ENCODE results near the gene ABCC6. TPM values are rescaled to one million over a fixed set of nuclear protein-coding genes. Genes with fewer than 3 reads are reported as not detected.

ABCC6 gene
- total and polyA plus RNA-seq, 10 of the 15 experiments (the other 5 are each of a cell fraction or from before 2014, with no cell fraction given) = 0.05 to 0.13 (median 0.06) TPM; not detected in 5

DNA sequence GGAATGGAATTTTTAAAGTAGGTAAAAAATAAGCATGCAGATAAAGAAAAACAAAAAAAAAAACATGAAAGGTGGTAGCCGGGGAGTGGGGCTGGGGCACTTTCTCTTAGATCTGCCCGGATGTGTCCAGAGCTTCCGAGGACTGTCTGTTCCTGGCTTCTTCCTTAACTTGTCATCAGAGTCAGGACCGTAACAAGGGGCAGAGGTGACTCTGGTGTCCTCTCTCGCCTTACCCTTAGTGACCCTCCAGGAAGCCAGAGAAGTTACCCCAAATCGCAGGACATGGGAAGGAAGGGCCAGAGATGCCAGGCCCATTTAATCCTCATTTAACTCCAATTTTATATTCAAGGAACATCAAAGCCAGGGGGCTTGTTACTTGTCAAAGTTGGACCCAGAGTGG lies 115.5 kb downstream of the ABCC6 start:
- no TSS peak for BruUV-seq (replicated peaks)
- H3K27me3 ChIP-seq (replicated peaks in 1 of 2; ENCODE audit: control insufficient read depth in 2 of 2, insufficient read depth in 2 of 2, low read length in 1 of 2) = no peaks in the 10 kb centered on the region
- H3K36me3 ChIP-seq (ENCODE audit: control insufficient read depth in 2 of 2, insufficient read depth in 2 of 2, low read length in 1 of 2) = peaks cover 22 to 33% of the 10 kb centered on the region in 2 experiments
- no peak for DNase-seq (ENCODE audit: low read depth, low spot score)
- in situ Hi-C loops (cut with MboI) (no loop called here), intact Hi-C loops (cut with micrococcal nuclease; ENCODE audit: unreplicated experiment) (no loop called here)
- SMC1A ChIA-PET (ENCODE audit: uncharacterized antibody, unreplicated experiment) = no interaction called here
- H3K27ac ChIP-seq (ENCODE audit: control insufficient read depth, insufficient read depth) = no peak overlapping the region
- H3K9me3 ChIP-seq (replicated peaks; ENCODE audit: control insufficient read depth, insufficient read depth, low read length) = no peaks in the 10 kb centered on the region
- H3K79me2 ChIP-seq (ENCODE audit: control insufficient read depth, insufficient read depth, low read length) = no peaks in the 10 kb centered on the region
- 98% methylated on average over 6 of the region's 6 CpGs for WGBS (ENCODE audit: insufficient coverage, insufficient replicate concordance, low lambda C conversion rate, missing lambda C conversion rate)
- TF ChIP-seq BACH1 (IDR thresholded peaks at IDR 0.05; ENCODE audit: borderline replicate concordance) (no peak), ELK1 (IDR thresholded peaks at IDR 0.05; ENCODE audit: low read depth, low read length) (no peak), ATF2 (IDR thresholded peaks at IDR 0.05; ENCODE audit: low read length) (no peak), SPI1 (IDR thresholded peaks at IDR 0.05; ENCODE audit: borderline replicate concordance, insufficient read depth, low read depth, low read length) (no peak), IRF5 (IDR thresholded peaks at IDR 0.05; ENCODE audit: borderline replicate concordance) (no peak), SREBF1 (IDR thresholded peaks at IDR 0.05; ENCODE audit: low read length) (no peak), MYC (IDR thresholded peaks at IDR 0.05; ENCODE audit: insufficient read depth, insufficient read length, insufficient replicate concordance, low read length, severe bottlenecking) (no peak), MEF2A (IDR thresholded peaks at IDR 0.05; ENCODE audit: insufficient read depth, low read depth, low read length) (no peak), WRNIP1 (IDR thresholded peaks at IDR 0.05; ENCODE audit: borderline replicate concordance, low read depth, low read length) (no peak), CHD4 (IDR thresholded peaks at IDR 0.05) (no peak), YY1 (IDR thresholded peaks at IDR 0.05; ENCODE audit: low read depth, low read length) (no peak), GATAD2B (conservative IDR thresholded peaks at IDR 0.05; ENCODE audit: low read depth) (no peak), CEBPB (IDR thresholded peaks at IDR 0.05; ENCODE audit: borderline replicate concordance in 1 of 2, low read depth in 2 of 2, low read length in 2 of 2) (no peak), PAX8 (IDR thresholded peaks at IDR 0.05) (no peak), SIX5 (IDR thresholded peaks at IDR 0.05; ENCODE audit: low read depth, low read length, severe bottlenecking) (no peak), BRCA1 (IDR thresholded peaks at IDR 0.05; ENCODE audit: low read depth, low read length) (no peak)
- ATAC-seq = no peak
- RAD21 ChIA-PET (ENCODE audit: unreplicated experiment) = no interaction called here
- FAIRE-seq = no peak
- no peak overlapping the region for H3K9ac ChIP-seq (ENCODE audit: control insufficient read depth, insufficient read depth, low read length)
- no peaks in the 10 kb centered on the region for H3K4me1 ChIP-seq (ENCODE audit: control insufficient read depth, insufficient read depth, low read length)
- CTCF ChIA-PET = interaction anchor here (1.3 kb wide), 1 partner anchor 19 kb away, joined by 3 read pairs; no protein-coding TSS in a partner anchor
- no peaks in the 10 kb centered on the region for H4K20me1 ChIP-seq (ENCODE audit: control insufficient read depth, insufficient read depth)
- POLR2A ChIA-PET = no interaction called here
- no peak overlapping the region for H3K4me3 ChIP-seq
- no peak overlapping the region for H2AFZ ChIP-seq (ENCODE audit: control insufficient read depth, low read depth, low read length)
- no peak overlapping the region for H3K4me2 ChIP-seq (ENCODE audit: control insufficient read depth, insufficient read depth)

Measured in GM12878 (cell line).